K562 (cell line): ENCODE results near the gene SP140L. TPM values are rescaled to one million over a fixed set of nuclear protein-coding genes. Genes with fewer than 3 reads are reported as not detected.

Experiments
- BHLHE40 ChIP-seq: IDR thresholded peaks from 2 replicates; pipeline ENCODE4 v1.6.1; 2011; ENCODE audit warnings: low read length, improper control_type of control experiment
- ETS1 ChIP-seq: conservative IDR thresholded peaks from 2 replicates; pipeline ENCODE4 v1.6.1; 2011; ENCODE audit warnings: low read depth, mild to moderate bottlenecking, low read length; ENCODE audit not compliant: control insufficient read depth
- ILF3 ChIP-seq: fragments of 450-650 bp; IDR thresholded peaks from 2 replicates; pipeline ENCODE4 v1.6.1; 2018; ENCODE audit warnings: antibody characterized with exemption, mild to moderate bottlenecking, moderate library complexity, borderline replicate concordance
- NRF1 ChIP-seq, 2 experiments: fragments of 450-650 bp; IDR thresholded peaks in 1 of 2; conservative IDR thresholded peaks in 1 of 2; 2 replicates each; pipeline ENCODE4 v1.6.1; 2014; ENCODE audit warnings: mild to moderate bottlenecking in 2 of 2
- SP1 ChIP-seq: sonication (generic); formaldehyde crosslinking; IDR thresholded peaks from 2 replicates; pipeline ENCODE4 v1.8.1; 2022; ENCODE audit warnings: mild to moderate bottlenecking, missing genetic modification reagents
- TAF9B ChIP-seq: fragments of 450-650 bp; IDR thresholded peaks from 2 replicates; pipeline ENCODE4 v1.6.1; 2018; ENCODE audit warnings: mild to moderate bottlenecking; ENCODE audit not compliant: partially characterized antibody
- TFE3 ChIP-seq: fragments of 450-650 bp; formaldehyde crosslinking; IDR thresholded peaks from 2 replicates; pipeline ENCODE4 v1.4.0; 2020; ENCODE audit warnings: mild to moderate bottlenecking, mixed read lengths
- USF2 ChIP-seq: sonication (generic); formaldehyde crosslinking; IDR thresholded peaks from 2 replicates; pipeline ENCODE4 v1.5.0; 2020; ENCODE audit warnings: missing genetic modification reagents
- ZBED1 ChIP-seq: IDR thresholded peaks from 2 replicates; pipeline ENCODE4 v1.6.1; 2014
- ZBTB7A ChIP-seq: IDR thresholded peaks from 2 replicates; pipeline ENCODE4 v1.6.1; 2011; ENCODE audit warnings: low read depth, mild to moderate bottlenecking, low read length, moderate library complexity, borderline replicate concordance; ENCODE audit not compliant: control insufficient read depth
- ZFPM2 ChIP-seq: fragments of 250-450 bp; sonication (Bioruptor Pico); IDR thresholded peaks from 2 replicates; pipeline ENCODE4 v1.5.1; 2022; ENCODE audit warnings: mild to moderate bottlenecking
- ZNF318 ChIP-seq, 2 experiments: fragments of 450-650 bp; IDR thresholded peaks; 2 replicates each; pipeline ENCODE4 v1.6.1; 2016; ENCODE audit warnings: mild to moderate bottlenecking in 2 of 2, borderline replicate concordance in 1 of 2, low read depth in 1 of 2, moderate library complexity in 1 of 2
- ZNF586 ChIP-seq: fragments of 450-650 bp; formaldehyde crosslinking; conservative IDR thresholded peaks from 2 replicates; pipeline ENCODE4 v1.4.0; 2020; ENCODE audit warnings: mild to moderate bottlenecking, moderate library complexity
- ZNF778 ChIP-seq: fragments of 450-650 bp; formaldehyde crosslinking; IDR thresholded peaks from 2 replicates; pipeline ENCODE4 v1.4.0; 2020; ENCODE audit warnings: mild to moderate bottlenecking, moderate library complexity
- polyA plus RNA-seq, 8 experiments: library from polyadenylated mRNA; depleted of rRNA in 4 of 8; stranded (reverse) in 5 of 8; unstranded in 3 of 8; fragments of >200 nt; fragmentation: Nextera tagmentation in 2 of 8; fragmentation: Illumina TruSeq in 1 of 8; extraction: Ambion mirVana in 2 of 8; extraction: Trizol in 1 of 8; gene quantifications; 2 replicates each; pipeline versions ENCODE4 v1.2.1 to v1.2.3, GENCODE V29; 2011 to 2014; ENCODE audit warnings: inconsistent platforms in 1 of 8, missing spikeins in 1 of 8
- total RNA-seq, 7 experiments: library from RNA; depleted of rRNA in 6 of 7; stranded (reverse); fragments of >200 nt in 6 of 7; fragmentation: Illumina TruSeq in 2 of 7; extraction: Trizol in 2 of 7; gene quantifications; 2 replicates each; pipeline versions ENCODE4 v1.2.1 to v1.2.3, GENCODE V29; 2011 to 2021; ENCODE audit warnings: low replicate concordance in 1 of 7

SP140L gene
- total and polyA plus RNA-seq, 9 of the 15 experiments (the other 6 are each of a cell fraction or from before 2014, with no cell fraction given) = 4.0 to 15.5 (median 11.3) TPM

- peak in 1 of 2 experiments; percentile 56; a peak in 1 of 4 replicates for TF ChIP-seq ZNF318 (IDR thresholded peaks at IDR 0.05; ENCODE audit: borderline replicate concordance in 1 of 2, low read depth in 1 of 2)
- no peak for TF ChIP-seq ILF3
- no peak for TF ChIP-seq ZNF586 (CRISPR knock-in tag)
- TF ChIP-seq NRF1 (conservative IDR thresholded peaks at IDR 0.05 in 1 of 2, IDR thresholded peaks at IDR 0.05 in 1 of 2) = peak; percentile 19 to 48; a peak in 3 of 4 replicates
- peak; percentile 52; the same call in 1 of the 2 replicates for TF ChIP-seq ZBTB7A
- peak; percentile 53 for TF ChIP-seq USF2
- peak; percentile 60 for TF ChIP-seq TAF9B
- peak; percentile 77 for TF ChIP-seq TFE3
- 0 out of 2 replicates have a peak, but pooled peaks have one; percentile 48 for TF ChIP-seq ETS1
- peak; percentile 25; the same call in 1 of the 2 replicates for TF ChIP-seq BHLHE40
- TF ChIP-seq ZBED1 = no peak
- TF ChIP-seq SP1 (CRISPR knock-in tag) = 0 out of 2 replicates have a peak, but pooled peaks have one; percentile 37
- TF ChIP-seq ZNF778 (CRISPR knock-in tag) = no peak
- no peak for TF ChIP-seq ZFPM2 (CRISPR knock-in tag)
These were observed 89.2 kb downstream of the SP140L start, which contains the start of gene SP100 (continued) for GRCh38 chr2:230416061-230416721.
